Left renal cortex interstitium (tissue), 4 donors: ENCODE data around the gene PHACTR3. TPM values are rescaled to one million over a fixed set of nuclear protein-coding genes. Genes with fewer than 3 reads are reported as not detected.

Source experiments
- DNase-seq, 4 donors: peaks; one replicate each; pipeline ENCODE4 v3.0.0-alpha.2; 2013; ENCODE audit warnings: low read depth in 4 of 4, low spot score in 2 of 4, missing footprints in 1 of 4
- polyA plus RNA-seq, 4 donors: library from polyadenylated mRNA; unstranded; fragments of 120-200 nt; gene quantifications; one replicate each; pipeline ENCODE4 v1.2.1, GENCODE V29; 2013; ENCODE audit not compliant: insufficient read length in 4 of 4

Gene PHACTR3
- polyA plus RNA-seq, 4 donors = 10.5 to 13.7 (median 12.2) TPM

- no peak for DNase-seq
Measured at GRCh38 chr20:59666586-59666985, 62.2 kb downstream of the PHACTR3 start.

DNA sequence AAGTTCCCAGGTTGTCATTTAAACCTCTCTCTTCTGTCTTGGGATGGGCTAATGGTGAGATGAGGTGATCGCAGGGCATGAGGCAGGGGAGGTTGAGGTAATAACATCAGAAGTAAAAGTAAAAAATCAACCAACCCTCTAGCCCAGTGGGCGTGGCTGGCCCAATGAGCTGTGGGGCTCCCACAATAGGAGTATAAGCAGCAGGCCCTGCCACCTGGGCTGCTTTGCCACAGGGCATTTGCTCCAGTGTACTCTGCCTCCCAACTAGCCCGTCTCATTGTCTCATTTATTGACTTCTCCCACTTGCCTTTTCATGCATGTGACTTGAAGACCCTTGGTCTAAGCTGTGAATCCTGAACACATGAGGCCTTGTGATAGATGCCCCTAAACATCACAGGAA, 62.8 kb downstream of the PHACTR3 start:
- DNase-seq = no peak

DNA sequence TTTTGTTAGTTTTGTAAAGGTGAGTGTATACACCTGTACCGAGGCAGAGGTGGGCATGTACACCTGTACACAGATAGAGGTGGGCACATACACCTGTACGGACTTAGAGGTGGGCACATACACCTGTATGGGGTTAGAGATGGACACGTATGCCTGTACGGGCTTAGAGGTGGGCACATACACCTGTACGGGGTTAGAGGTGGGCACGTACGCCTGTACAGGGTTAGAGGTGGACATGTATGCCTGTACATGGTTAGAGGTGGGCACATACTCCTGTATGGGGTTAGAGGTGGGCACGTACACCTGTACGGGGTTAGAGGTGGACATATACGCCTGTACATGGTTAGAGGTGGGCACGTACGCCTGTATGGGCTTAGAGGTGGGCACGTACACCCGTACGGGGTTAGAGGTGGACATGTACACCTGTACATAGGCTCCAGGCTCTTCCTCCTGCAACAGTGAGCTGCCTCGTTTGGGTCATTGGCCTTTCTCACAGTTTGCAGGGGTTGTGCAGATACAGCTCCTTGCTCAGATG, 63.7 kb downstream of the PHACTR3 start:
- no peak for DNase-seq

DNA sequence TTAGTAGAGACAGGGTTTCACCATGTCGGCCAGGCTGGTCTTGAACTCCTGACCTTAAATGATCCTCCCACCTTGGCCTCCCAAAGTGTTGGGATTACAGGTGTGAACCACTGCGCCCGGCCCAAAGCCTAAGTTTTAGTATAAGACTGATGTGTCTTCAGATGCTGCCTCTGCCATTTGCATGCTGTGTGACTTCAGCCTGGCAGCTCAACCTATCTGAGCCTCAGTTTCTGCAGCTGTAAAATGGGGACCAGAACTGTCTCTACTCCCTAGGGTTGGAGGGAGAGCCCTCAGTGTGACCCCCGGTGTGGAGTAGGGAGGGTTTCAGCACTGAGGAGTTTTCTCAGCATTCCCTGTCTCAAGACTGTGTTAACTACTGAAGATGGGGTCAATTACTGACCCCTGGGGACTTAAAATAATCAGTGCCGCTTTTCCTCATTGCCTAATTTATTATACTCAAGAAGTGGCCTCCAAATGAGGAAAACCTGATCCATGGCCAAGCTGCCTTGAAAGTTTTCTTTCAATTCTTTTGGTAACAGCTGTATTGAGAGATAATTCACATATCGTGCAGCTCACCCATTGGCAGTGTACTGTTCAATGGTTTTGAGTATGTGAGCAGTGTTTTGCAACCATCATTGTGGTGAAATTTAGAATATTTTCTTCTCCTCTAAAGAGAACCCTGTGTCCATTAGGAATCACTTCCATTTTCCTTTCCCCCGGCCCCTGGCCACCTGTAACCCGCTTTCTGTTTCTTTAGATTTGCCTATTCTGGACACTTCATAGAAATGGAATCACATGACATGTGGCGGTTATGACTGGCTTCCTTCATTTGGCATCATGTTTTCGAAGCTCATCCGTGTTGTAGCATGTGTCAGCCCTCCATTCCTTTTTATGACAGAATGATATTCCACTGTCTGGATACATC, 64.8 kb downstream of the PHACTR3 start:
- no peak for DNase-seq

- no peak for DNase-seq
Measured at GRCh38 chr20:59670786-59671492, 66.6 kb downstream of the PHACTR3 start.

GRCh38 chr20:59671661-59672471, 67.5 kb downstream of the PHACTR3 start:
- DNase-seq = no peak

- no peak for DNase-seq
Measured at GRCh38 chr20:59672576-59672975, 68.2 kb downstream of the PHACTR3 start.

GRCh38 chr20:59673288-59673997, 69.1 kb downstream of the PHACTR3 start:
- no peak for DNase-seq

DNA sequence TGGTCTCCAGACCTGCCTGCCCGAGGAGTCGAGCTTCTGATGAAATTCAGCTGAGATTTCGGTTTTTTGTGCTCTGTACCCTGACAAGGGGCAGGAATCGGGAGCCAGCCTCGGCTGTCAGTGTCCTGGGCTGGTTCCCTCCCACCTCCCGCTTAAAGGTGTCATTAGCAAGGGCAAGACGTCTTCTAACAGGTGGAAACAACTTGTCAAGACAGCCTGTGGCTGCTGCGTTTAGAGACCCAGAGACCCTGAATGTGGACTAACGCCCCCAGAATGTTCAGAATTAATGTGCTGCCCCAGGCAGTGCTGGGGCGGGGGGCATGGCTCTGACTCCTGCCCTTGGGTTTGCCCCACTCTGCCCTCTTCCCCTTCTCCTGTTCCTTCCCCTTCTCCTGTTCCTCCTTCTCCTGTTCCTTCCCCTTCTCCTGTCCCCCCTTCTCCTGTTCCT, 69.7 kb downstream of the PHACTR3 start:
- DNase-seq = no peak

- DNase-seq = no peak
Measured at GRCh38 chr20:59676126-59676850, 71.9 kb downstream of the PHACTR3 start.

DNA sequence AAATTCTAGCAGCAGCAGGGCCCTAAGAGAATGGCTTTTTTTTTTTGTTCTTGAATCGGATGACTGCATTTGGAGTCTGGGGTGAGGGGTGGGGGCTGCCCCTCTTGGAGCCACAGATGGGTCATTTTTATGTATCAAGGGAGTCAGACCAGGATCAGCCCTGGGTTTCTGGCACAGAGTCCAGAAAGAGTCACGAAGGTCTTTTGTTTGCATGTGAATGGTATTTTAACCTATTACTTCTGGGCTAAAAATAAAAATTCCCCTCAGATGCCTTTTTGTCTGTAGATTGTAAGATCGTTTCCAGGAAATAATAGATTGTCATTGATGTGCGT, 72.5 kb downstream of the PHACTR3 start:
- DNase-seq = no peak

- DNase-seq = no peak
Measured at GRCh38 chr20:59677586-59677985, 73.2 kb downstream of the PHACTR3 start.

GRCh38 chr20:59678288-59678687, 73.9 kb downstream of the PHACTR3 start:
- DNase-seq = peak in 2 of 4 donors; percentile 3 to 19

DNA sequence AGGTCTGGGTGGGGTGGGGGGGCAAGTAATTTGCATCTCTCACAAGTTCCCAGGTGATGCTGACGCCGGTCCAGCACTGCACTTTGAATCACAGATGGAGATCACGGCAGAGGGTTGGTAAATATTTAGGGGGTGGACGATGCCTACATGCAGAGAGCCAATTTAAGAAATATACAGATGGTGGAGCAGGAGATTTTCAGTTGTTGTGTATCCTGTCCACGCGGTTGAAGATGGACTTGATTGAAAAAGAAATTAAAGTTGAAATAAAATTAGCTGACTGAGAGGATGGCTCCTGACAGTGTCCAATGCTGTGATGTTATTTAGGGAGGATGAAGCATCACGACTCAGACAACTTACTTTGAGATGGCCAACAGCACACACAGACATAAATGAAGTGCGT, 74.6 kb downstream of the PHACTR3 start:
- no peak for DNase-seq

GRCh38 chr20:59680148-59680650, 75.9 kb downstream of the PHACTR3 start:
- no peak for DNase-seq

DNA sequence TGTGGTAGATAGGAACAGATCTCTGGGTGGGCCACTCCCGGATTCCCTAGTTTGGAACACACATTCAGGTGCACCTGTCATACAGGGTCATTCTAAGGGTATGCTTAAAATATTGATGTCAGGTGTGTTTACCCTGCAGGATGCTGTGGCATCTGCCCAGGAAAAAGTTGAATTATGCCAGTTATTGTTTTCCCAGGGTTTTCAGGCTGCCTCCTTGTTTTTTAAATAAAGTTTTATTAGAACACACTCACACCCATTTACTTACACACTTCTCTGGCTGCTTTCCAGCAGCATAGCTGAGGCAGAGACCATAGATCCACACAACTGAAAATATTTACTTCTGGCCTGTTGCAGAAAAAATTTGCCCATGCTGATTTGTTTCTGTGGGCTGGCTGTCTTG, 76.5 kb downstream of the PHACTR3 start:
- no peak for DNase-seq

- no peak for DNase-seq
Measured at GRCh38 chr20:59682603-59683002, 78.3 kb downstream of the PHACTR3 start.

DNA sequence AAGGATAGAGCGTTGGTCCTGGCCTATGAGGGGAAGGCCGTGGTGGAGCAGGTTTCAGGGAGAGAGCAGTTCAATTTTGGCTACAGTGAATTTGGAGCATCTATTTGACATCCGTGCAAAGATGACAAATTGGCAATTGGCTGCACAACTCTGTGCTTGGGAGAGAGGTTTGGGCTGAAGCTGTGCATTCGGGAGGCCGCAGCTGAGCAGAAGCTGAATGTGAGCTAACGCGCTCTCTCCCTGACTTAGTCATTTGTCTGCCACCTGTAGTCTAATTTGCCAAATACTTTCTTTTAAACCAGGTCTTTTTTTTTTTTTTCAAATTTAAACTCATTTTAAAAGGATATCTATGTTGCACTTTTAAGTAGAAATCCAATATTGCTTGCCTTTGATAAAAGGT, 78.8 kb downstream of the PHACTR3 start:
- DNase-seq = no peak

GRCh38 chr20:59684685-59685242, 80.4 kb downstream of the PHACTR3 start:
- no peak for DNase-seq
